Measurements from ENCODE around the gene MDGA2. TPM values are rescaled to one million over a fixed set of nuclear protein-coding genes. Genes with fewer than 3 reads are reported as not detected.

Gene MDGA2
- total RNA-seq, 1 donor from 2014 or later, result not detected

GRCh38 chr14:47210099-47210498 is 465.3 kb downstream of the MDGA2 start:
- H3K27me3 Mint-ChIP-seq, result no peaks in the 10 kb centered on the region
- no peak for DNase-seq
- no peaks in the 10 kb centered on the region for H3K4me1 Mint-ChIP-seq
- no peak for ATAC-seq (ENCODE audit: low read depth)
- intact Hi-C loops (cut with micrococcal nuclease), result no loop called here
- H3K4me3 Mint-ChIP-seq, result no peak overlapping the region
- ChIA-PET POLR2A (no interaction called here), CTCF (no interaction called here)
- no peaks in the 10 kb centered on the region for H3K36me3 Mint-ChIP-seq (ENCODE audit: low read depth)
- no peak for TF ChIP-seq CTCF (IDR thresholded peaks at IDR 0.05)
- no peaks in the 10 kb centered on the region for H3K9me3 Mint-ChIP-seq
- H3K27ac Mint-ChIP-seq, result no peak overlapping the region

- TF ChIP-seq CTCF (IDR thresholded peaks at IDR 0.05), result no peak
- ChIA-PET POLR2A (no interaction called here), CTCF (no interaction called here)
- intact Hi-C loops (cut with micrococcal nuclease), result no loop called here
- Mint-ChIP-seq H3K36me3 (ENCODE audit: low read depth) (no peaks in the 10 kb centered on the region), H3K4me1 (no peaks in the 10 kb centered on the region), H3K9me3 (no peaks in the 10 kb centered on the region), H3K4me3 (no peak overlapping the region), H3K27me3 (no peaks in the 10 kb centered on the region), H3K27ac (no peak overlapping the region)
- DNase-seq (no peak), ATAC-seq (ENCODE audit: low read depth) (no peak)
Observed at GRCh38 chr14:47208434-47208833, 467.0 kb downstream of the MDGA2 start.

DNA sequence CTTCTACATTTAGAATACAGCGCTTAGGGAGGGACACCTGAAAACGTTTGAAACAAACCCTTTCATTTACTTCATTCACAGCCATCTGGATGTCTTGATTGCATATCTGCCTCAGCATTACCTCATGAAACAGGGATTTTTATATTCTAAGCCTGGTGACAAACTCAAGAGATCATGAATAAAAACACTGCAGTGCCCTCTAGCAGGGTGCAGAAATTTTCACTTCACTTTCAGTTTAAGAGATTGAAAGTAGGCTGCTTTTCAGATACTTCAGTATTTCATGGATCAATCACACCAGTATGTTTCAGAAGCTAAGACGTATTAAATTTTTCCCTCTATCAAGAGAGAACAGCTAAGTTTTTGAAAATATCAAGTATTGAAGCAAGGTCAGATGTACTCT is 467.8 kb downstream of the MDGA2 start:
- H3K9me3 Mint-ChIP-seq, result no peaks in the 10 kb centered on the region
- no peaks in the 10 kb centered on the region for H3K36me3 Mint-ChIP-seq (ENCODE audit: low read depth)
- intact Hi-C loops (cut with micrococcal nuclease), result no loop called here
- H3K27ac Mint-ChIP-seq, result no peak overlapping the region
- DNase-seq (no peak), ATAC-seq (ENCODE audit: low read depth) (no peak)
- H3K4me3 Mint-ChIP-seq, result no peak overlapping the region
- CTCF ChIA-PET, result no interaction called here
- H3K4me1 Mint-ChIP-seq, result no peaks in the 10 kb centered on the region
- no peak for TF ChIP-seq CTCF (IDR thresholded peaks at IDR 0.05)
- POLR2A ChIA-PET, result no interaction called here
- no peaks in the 10 kb centered on the region for H3K27me3 Mint-ChIP-seq

- Mint-ChIP-seq H3K27me3 (no peaks in the 10 kb centered on the region), H3K9me3 (no peaks in the 10 kb centered on the region), H3K36me3 (ENCODE audit: low read depth) (no peaks in the 10 kb centered on the region), H3K4me1 (no peaks in the 10 kb centered on the region), H3K27ac (no peak overlapping the region), H3K4me3 (no peak overlapping the region)
- CTCF ChIA-PET, result no interaction called here
- intact Hi-C loops (cut with micrococcal nuclease), result no loop called here
- POLR2A ChIA-PET, result no interaction called here
- ATAC-seq (ENCODE audit: low read depth), result no peak
- DNase-seq, result no peak
- no peak for TF ChIP-seq CTCF (IDR thresholded peaks at IDR 0.05)
Observed at GRCh38 chr14:47200740-47201139, 474.7 kb downstream of the MDGA2 start.

GRCh38 chr14:47195582-47195981 is 479.8 kb downstream of the MDGA2 start:
- ATAC-seq (ENCODE audit: low read depth) (no peak), DNase-seq (no peak)
- no peaks in the 10 kb centered on the region for H3K36me3 Mint-ChIP-seq (ENCODE audit: low read depth)
- no peak overlapping the region for H3K4me3 Mint-ChIP-seq
- no peaks in the 10 kb centered on the region for H3K9me3 Mint-ChIP-seq
- H3K27ac Mint-ChIP-seq, result no peak overlapping the region
- CTCF ChIA-PET, result no interaction called here
- H3K4me1 Mint-ChIP-seq, result no peaks in the 10 kb centered on the region
- POLR2A ChIA-PET, result no interaction called here
- no peaks in the 10 kb centered on the region for H3K27me3 Mint-ChIP-seq
- intact Hi-C loops (cut with micrococcal nuclease), result no loop called here
- no peak for TF ChIP-seq CTCF (IDR thresholded peaks at IDR 0.05)

Measured in activated B cell treated with CpG ODN at 0.5 μM for 24 hours (primary cell).